ENCODE data around the gene KCNIP1.

- TF ChIP-seq EP300 (IDR thresholded peaks at IDR 0.05) (no peak), POLR2A (IDR thresholded peaks at IDR 0.05) (no peak)
- TF ChIP-seq, protein P1, sequence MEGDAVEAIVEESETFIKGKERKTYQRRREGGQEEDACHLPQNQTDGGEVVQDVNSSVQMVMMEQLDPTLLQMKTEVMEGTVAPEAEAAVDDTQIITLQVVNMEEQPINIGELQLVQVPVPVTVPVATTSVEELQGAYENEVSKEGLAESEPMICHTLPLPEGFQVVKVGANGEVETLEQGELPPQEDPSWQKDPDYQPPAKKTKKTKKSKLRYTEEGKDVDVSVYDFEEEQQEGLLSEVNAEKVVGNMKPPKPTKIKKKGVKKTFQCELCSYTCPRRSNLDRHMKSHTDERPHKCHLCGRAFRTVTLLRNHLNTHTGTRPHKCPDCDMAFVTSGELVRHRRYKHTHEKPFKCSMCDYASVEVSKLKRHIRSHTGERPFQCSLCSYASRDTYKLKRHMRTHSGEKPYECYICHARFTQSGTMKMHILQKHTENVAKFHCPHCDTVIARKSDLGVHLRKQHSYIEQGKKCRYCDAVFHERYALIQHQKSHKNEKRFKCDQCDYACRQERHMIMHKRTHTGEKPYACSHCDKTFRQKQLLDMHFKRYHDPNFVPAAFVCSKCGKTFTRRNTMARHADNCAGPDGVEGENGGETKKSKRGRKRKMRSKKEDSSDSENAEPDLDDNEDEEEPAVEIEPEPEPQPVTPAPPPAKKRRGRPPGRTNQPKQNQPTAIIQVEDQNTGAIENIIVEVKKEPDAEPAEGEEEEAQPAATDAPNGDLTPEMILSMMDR (IDR thresholded peaks at IDR 0.05): no peak
These were observed 29.1 kb upstream of the KCNIP1 start for GRCh38 chr5:170474489-170475274.
